OCI-LY1 (cell line): ENCODE measurements around the gene ABCB8.

Experiments
- H2AFZ ChIP-seq: fragments of 200-600 bp; sonication (generic), shearing (Covaris generic); 2 replicates; pipeline ENCODE4 v1.6.0; 2014; ENCODE audit warnings: antibody characterized with exemption, mild to moderate bottlenecking, low read length
- H3F3A ChIP-seq: fragments of 200-600 bp; sonication (generic), shearing (Covaris generic); 2 replicates; pipeline ENCODE4 v1.6.0; 2014; ENCODE audit warnings: mild to moderate bottlenecking, antibody characterized with exemption, low read length, moderate library complexity; ENCODE audit not compliant: insufficient read depth
- H3K27ac ChIP-seq: fragments of 200-600 bp; sonication (generic); 2 replicates; pipeline ENCODE4 v1.5.1; 2014; ENCODE audit warnings: low read length, mixed run types, mild to moderate bottlenecking, low read depth; ENCODE audit not compliant: poor library complexity, severe bottlenecking
- H3K27me3 ChIP-seq: fragments of 200-600 bp; sonication (generic); 2 replicates; pipeline ENCODE4 v1.6.0; 2014; ENCODE audit warnings: antibody characterized with exemption, mild to moderate bottlenecking, low read length, moderate library complexity; ENCODE audit not compliant: insufficient read depth
- H3K36me3 ChIP-seq: fragments of 200-600 bp; sonication (generic); 2 replicates; pipeline ENCODE4 v1.6.1; 2014; ENCODE audit warnings: mild to moderate bottlenecking, antibody characterized with exemption, low read length, moderate library complexity, mixed read lengths; ENCODE audit not compliant: insufficient read depth
- H3K4me1 ChIP-seq: fragments of 200-600 bp; sonication (generic); 2 replicates; pipeline ENCODE4 v1.5.1; 2014; ENCODE audit warnings: mild to moderate bottlenecking, low read length, moderate library complexity; ENCODE audit not compliant: insufficient read depth, severe bottlenecking
- H3K4me2 ChIP-seq: fragments of 200-600 bp; sonication (generic), shearing (Covaris generic); 2 replicates; pipeline ENCODE4 v1.6.1; 2014; ENCODE audit warnings: low read length
- H3K4me3 ChIP-seq: fragments of 200-600 bp; sonication (generic); 2 replicates; pipeline ENCODE4 v1.5.1; 2014; ENCODE audit warnings: low read length, low read depth, mild to moderate bottlenecking, mixed read lengths; ENCODE audit not compliant: poor library complexity, severe bottlenecking
- H3K79me2 ChIP-seq: fragments of 200-600 bp; shearing (Covaris generic); 2 replicates; pipeline ENCODE4 v1.6.1; 2016; ENCODE audit warnings: mixed run types, low read length, mixed read lengths; ENCODE audit not compliant: insufficient read depth
- H3K9ac ChIP-seq: fragments of 200-600 bp; sonication (generic), shearing (Covaris generic); 2 replicates; pipeline ENCODE4 v1.6.1; 2014; ENCODE audit warnings: mild to moderate bottlenecking, low read length, mixed read lengths
- H3K9me2 ChIP-seq: fragments of 200-600 bp; sonication (generic), shearing (Covaris generic); 2 replicates; pipeline ENCODE4 v1.6.1; 2014; ENCODE audit warnings: low read depth, mild to moderate bottlenecking, low read length, mixed read lengths
- H3K9me3 ChIP-seq: fragments of 200-600 bp; shearing (Covaris generic); 2 replicates; pipeline ENCODE4 v1.6.1; 2014; ENCODE audit warnings: low read length, mixed read lengths
- H4K20me1 ChIP-seq: fragments of 200-600 bp; sonication (generic), shearing (Covaris generic); 2 replicates; pipeline ENCODE4 v1.6.0; 2016; ENCODE audit warnings: mild to moderate bottlenecking, low read length; ENCODE audit not compliant: insufficient read depth
- EZH2 ChIP-seq: fragments of 200-600 bp; sonication (generic), shearing (Covaris generic); IDR thresholded peaks from 2 replicates; pipeline ENCODE4 v1.8.0; 2017; ENCODE audit warnings: borderline replicate concordance, mixed run types, mild to moderate bottlenecking, antibody characterized with exemption, low read length, moderate library complexity, mixed read lengths
- TF ChIP-seq, protein P1 (sequence below): fragments of 200-600 bp; sonication (generic), shearing (Covaris generic); IDR thresholded peaks from 2 replicates; pipeline ENCODE4 v1.5.1; 2017; ENCODE audit warnings: mild to moderate bottlenecking, antibody characterized with exemption, low read length, moderate library complexity, mixed read lengths

ABCB8 gene

DNA sequence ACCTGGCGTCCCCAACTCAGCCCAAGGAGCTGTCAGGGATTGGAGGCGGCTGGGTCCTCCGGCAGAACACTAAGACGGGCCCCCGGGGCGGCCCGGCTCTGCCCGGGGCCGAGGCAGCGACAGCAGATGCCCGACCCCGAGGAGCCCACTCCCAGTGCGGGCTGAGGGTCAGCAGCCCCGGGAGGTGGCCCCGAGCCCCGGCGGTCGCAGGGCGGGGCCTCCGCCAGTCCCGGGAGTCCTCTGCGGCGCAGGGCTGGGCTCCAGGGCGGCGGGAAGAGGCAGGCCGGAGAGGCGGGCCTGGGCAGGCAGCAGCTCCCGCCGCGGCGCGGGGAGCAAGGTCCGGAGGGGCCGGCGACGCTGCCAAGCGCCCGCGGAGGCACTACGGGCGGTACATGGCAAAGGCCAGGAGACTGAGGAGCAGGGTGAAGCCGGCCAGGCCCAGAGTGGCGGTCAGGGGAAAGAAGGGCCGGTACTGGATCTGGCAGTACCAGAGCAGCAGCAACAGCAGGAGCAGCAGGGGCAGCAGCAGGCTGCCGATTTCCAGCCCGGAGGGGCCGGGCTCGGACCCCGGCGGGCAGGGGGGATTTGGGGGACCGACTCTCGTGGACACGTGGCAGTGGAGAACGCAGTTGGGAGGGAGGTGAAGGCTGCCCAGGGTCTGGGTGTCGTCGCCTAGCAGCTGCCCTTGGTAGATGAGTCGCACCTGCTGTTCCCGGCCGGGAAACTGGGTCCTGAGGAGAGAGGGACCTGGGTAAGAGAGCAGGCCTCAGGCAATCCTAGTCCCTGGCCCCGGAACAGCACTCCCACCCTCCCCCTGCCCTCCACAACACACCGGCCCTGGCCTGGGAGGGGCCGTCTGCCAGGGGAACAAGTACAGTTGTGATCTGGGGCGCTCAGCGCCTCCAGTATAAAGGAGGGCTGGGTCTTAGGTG lies 53.2 kb downstream of the ABCB8 start:
- Histone ChIP-seq H3K4me3 (peak overlapping the region; percentile 82), H3K9ac (peak overlapping the region; percentile 92), H3K4me1 (peaks cover 55% of the 10 kb centered on the region), H3K9me3 (no peaks in the 10 kb centered on the region), H3K9me2 (no peaks in the 10 kb centered on the region), H3K27me3 (0 out of 2 replicates have a peak, but pooled peaks cover 5% of the 10 kb centered on the region), H3K4me2 (peak overlapping the region; percentile 90), H3K36me3 (peaks cover 13% of the 10 kb centered on the region; the same call in 1 of the 2 replicates), H3K79me2 (no peaks in the 10 kb centered on the region), H3F3A (peaks cover 4% of the 10 kb centered on the region; the same call in 1 of the 2 replicates), H4K20me1 (no peaks in the 10 kb centered on the region), H3K27ac (peak overlapping the region; percentile 64), H2AFZ (no peak overlapping the region)
- TF ChIP-seq EZH2 = no peak
- TF ChIP-seq, protein P1, sequence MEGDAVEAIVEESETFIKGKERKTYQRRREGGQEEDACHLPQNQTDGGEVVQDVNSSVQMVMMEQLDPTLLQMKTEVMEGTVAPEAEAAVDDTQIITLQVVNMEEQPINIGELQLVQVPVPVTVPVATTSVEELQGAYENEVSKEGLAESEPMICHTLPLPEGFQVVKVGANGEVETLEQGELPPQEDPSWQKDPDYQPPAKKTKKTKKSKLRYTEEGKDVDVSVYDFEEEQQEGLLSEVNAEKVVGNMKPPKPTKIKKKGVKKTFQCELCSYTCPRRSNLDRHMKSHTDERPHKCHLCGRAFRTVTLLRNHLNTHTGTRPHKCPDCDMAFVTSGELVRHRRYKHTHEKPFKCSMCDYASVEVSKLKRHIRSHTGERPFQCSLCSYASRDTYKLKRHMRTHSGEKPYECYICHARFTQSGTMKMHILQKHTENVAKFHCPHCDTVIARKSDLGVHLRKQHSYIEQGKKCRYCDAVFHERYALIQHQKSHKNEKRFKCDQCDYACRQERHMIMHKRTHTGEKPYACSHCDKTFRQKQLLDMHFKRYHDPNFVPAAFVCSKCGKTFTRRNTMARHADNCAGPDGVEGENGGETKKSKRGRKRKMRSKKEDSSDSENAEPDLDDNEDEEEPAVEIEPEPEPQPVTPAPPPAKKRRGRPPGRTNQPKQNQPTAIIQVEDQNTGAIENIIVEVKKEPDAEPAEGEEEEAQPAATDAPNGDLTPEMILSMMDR = no peak

- Histone ChIP-seq H3K9me2 (no peaks in the 10 kb centered on the region), H3K79me2 (no peaks in the 10 kb centered on the region), H3K27me3 (0 out of 2 replicates have a peak, but pooled peaks cover 5% of the 10 kb centered on the region), H2AFZ (no peak overlapping the region), H3K4me1 (peaks cover 61% of the 10 kb centered on the region), H4K20me1 (no peaks in the 10 kb centered on the region), H3K27ac (peak overlapping the region; percentile 64), H3F3A (peaks cover 4% of the 10 kb centered on the region; the same call in 1 of the 2 replicates), H3K4me2 (peak overlapping the region; percentile 90), H3K4me3 (peak overlapping the region; percentile 82), H3K9me3 (no peaks in the 10 kb centered on the region), H3K9ac (peak overlapping the region; percentile 92), H3K36me3 (peaks cover 4% of the 10 kb centered on the region; the same call in 1 of the 2 replicates)
- TF ChIP-seq EZH2 = no peak
- TF ChIP-seq, protein P1 = no peak
These were observed 54.2 kb downstream of the ABCB8 start for GRCh38 chr7:151082141-151083070.

DNA sequence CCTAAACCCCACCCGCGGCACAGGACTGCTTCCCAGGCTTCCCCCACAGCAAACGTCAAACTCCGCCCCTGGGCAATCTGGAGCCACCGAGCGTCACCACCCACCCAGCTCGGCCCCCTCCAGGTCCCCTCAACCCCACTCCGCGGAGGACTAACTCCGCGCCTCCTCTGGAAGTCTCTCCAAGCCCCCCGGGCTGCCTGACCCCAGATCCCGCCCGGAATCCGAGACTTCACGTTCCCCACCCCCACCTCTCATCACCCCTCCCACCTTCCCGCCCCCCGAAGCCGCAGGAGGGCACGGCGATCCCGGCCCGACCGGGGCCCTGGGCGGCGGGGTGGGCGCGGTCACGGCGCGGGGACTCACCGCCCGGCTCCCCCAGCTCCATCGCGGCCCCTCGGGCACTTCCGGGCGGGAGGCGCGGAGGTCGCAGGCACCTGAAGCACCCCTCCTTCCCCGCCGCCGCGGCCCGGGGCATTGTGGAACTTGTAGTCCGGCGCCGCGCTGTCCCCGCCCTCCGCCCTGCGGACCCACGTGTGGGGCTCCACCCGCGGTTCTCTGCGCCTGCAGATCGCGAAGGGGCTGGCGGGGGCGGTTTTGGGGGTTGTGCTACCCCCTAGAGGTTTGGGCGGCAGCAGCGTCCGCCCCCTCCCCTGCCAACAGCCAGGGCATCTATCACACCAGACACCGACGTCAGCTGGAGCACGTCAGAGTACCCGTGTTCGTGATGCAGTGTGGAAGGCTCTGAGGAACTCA lies 55.0 kb downstream of the ABCB8 start, which contains the start of gene TMUB1:
TMUB1 (minus strand) TSS at position 423 of the 753 bp plus-strand sequence. CDS start 930 bp downstream, outside the sequence.
- Histone ChIP-seq H3K4me1 (peaks cover 61% of the 10 kb centered on the region), H3K27ac (peak within 1 kb of the TSS; percentile 64), H3K4me2 (peak within 1 kb of the TSS; percentile 90), H3K79me2 (no peaks in the 10 kb centered on the region), H3K27me3 (peaks cover 13% of the 10 kb centered on the region), H3K9me2 (no peaks in the 10 kb centered on the region), H3K36me3 (no peaks in the 10 kb centered on the region; the same call in 1 of the 2 replicates), H4K20me1 (no peaks in the 10 kb centered on the region), H2AFZ (0 out of 2 replicates have a peak within 1 kb of the TSS, but pooled peaks have one; percentile 44), H3K9me3 (no peaks in the 10 kb centered on the region), H3F3A (peaks cover 1% of the 10 kb centered on the region), H3K9ac (peak within 1 kb of the TSS; percentile 92), H3K4me3 (peak within 1 kb of the TSS; percentile 82)
- TF ChIP-seq, protein P1 = no peak
- TF ChIP-seq EZH2 = no peak
